Calu3 (cell line): Measurements from ENCODE around the gene TLN1. TPM values are rescaled to one million over a fixed set of nuclear protein-coding genes. Genes with fewer than 3 reads are reported as not detected.
A peak's percentile ranks its signal among the peaks of the same experiment; 100 is the strongest.

Experiments
- BruUV-seq: library from RNA; stranded (reverse); fragments of 400-500 nt; replicated peaks from 2 replicates; lab custom pipeline; 2021; lab: Mats Ljungman, UMichigan
- CTCF ChIA-PET: fragments of 300-600 bp; sonication (Branson Sonifier 250); formaldehyde crosslinking; loops from one replicate; lab custom pipeline; 2022; ENCODE audit warnings: antibody characterized with exemption; lab: Charles Lee
- DNase-seq: peaks from one replicate; pipeline ENCODE4 v3.0.0; 2022
- H3K27ac Mint-ChIP-seq: one replicate; pipeline ENCODE4 v1.8.0; 2022; ENCODE audit warnings: mixed read lengths; ENCODE audit not compliant: unreplicated experiment
- H3K27me3 Mint-ChIP-seq: one replicate; pipeline ENCODE4 v1.8.0; 2022; ENCODE audit warnings: mixed read lengths; ENCODE audit not compliant: unreplicated experiment
- H3K36me3 Mint-ChIP-seq: one replicate; pipeline ENCODE4 v1.8.0; 2022; ENCODE audit warnings: mild to moderate bottlenecking, moderate library complexity, mixed read lengths; ENCODE audit not compliant: insufficient read depth, unreplicated experiment
- H3K4me1 Mint-ChIP-seq: one replicate; pipeline ENCODE4 v1.8.0; 2022; ENCODE audit warnings: mild to moderate bottlenecking, low read depth, mixed read lengths; ENCODE audit not compliant: unreplicated experiment
- H3K4me3 Mint-ChIP-seq: one replicate; pipeline ENCODE4 v1.8.0; 2022; ENCODE audit warnings: mild to moderate bottlenecking, low read depth, moderate library complexity, mixed read lengths; ENCODE audit not compliant: unreplicated experiment
- H3K9me3 Mint-ChIP-seq: one replicate; pipeline ENCODE4 v1.8.0; 2022; ENCODE audit warnings: low read depth, mixed read lengths; ENCODE audit not compliant: unreplicated experiment
- CTCF ChIP-seq: fragments of 200-600 bp; IDR thresholded peaks from one replicate; pipeline ENCODE4 v1.8.0; 2022; ENCODE audit warnings: antibody characterized with exemption; ENCODE audit not compliant: unreplicated experiment
- intact Hi-C: fragments of 100-400 bp; cut with micrococcal nuclease; formaldehyde crosslinking; loops from one replicate; pipeline ENCODE4 v1.10.0; 2022; ENCODE audit not compliant: unreplicated experiment
- total RNA-seq: library from RNA; stranded (reverse); gene quantifications from 2 replicates; pipeline ENCODE4 v1.2.3, GENCODE V29; 2022

TLN1 gene
- total RNA-seq, 1 experiment from 2014 or later = 98.7 TPM

GRCh38 chr9:35729700-35730485 is 2.1 kb downstream of the TLN1 start:
- DNase-seq = peak; percentile 19
- Mint-ChIP-seq H3K27ac (no peak overlapping the region), H3K4me1 (no peaks in the 10 kb centered on the region), H3K27me3 (no peaks in the 10 kb centered on the region), H3K9me3 (no peaks in the 10 kb centered on the region), H3K4me3 (no peak overlapping the region), H3K36me3 (peaks cover 35% of the 10 kb centered on the region)
- CTCF ChIA-PET = interaction anchor here (0.8 kb wide), 1 partner anchor 19 kb away, joined by 3 read pairs; the partner anchor contains the start of genes GBA2 and RGP1
- TSS peak; percentile 57 for BruUV-seq
- intact Hi-C loops = loop anchor here (10.0 kb wide), 2 partner anchors 65 to 85 kb away; partner anchors contain the start of genes ARHGEF39, HINT2 and SPAG8
- peak; percentile 24 for TF ChIP-seq CTCF

DNA sequence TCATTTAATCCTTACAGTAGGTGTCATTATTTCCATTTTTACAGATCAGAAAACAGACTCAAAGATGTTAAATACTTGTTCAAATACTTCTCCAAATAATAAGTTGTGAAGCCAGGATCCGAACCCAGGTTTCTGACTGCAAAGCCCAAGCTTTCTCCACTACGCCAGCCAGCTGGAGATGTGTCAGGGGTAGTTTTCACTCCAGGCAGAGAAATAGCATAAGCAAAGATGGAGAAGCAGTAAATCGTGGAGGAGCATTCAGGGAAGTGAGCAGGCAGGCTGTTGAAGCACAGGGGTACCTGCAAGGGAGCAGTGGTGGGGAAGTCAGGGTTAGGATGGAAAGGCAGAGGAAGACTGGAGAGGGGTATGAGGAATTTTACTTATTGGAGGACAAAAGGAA is 2.9 kb downstream of the TLN1 start:
- no peak for TF ChIP-seq CTCF
- Mint-ChIP-seq H3K4me1 (no peaks in the 10 kb centered on the region), H3K4me3 (no peak overlapping the region), H3K27me3 (no peaks in the 10 kb centered on the region), H3K36me3 (peaks cover 39% of the 10 kb centered on the region), H3K27ac (no peak overlapping the region), H3K9me3 (no peaks in the 10 kb centered on the region)
- intact Hi-C loops = no loop called here
- DNase-seq = no peak
- BruUV-seq = no TSS peak
- CTCF ChIA-PET = no interaction called here

- no peak for DNase-seq
- no peak overlapping the region for H3K4me3 Mint-ChIP-seq
- no peak overlapping the region for H3K27ac Mint-ChIP-seq
- H3K36me3 Mint-ChIP-seq = peaks cover 37% of the 10 kb centered on the region
- CTCF ChIA-PET = interaction anchor here (0.6 to 1.0 kb wide), 2 partner anchors 31 to 32 kb away, joined by 3 to 5 read pairs; no protein-coding TSS in a partner anchor
- TF ChIP-seq CTCF = no peak
- H3K27me3 Mint-ChIP-seq = no peaks in the 10 kb centered on the region
- no peaks in the 10 kb centered on the region for H3K9me3 Mint-ChIP-seq
- BruUV-seq = no TSS peak
- H3K4me1 Mint-ChIP-seq = no peaks in the 10 kb centered on the region
- intact Hi-C loops = no loop called here
Measured at GRCh38 chr9:35728041-35728971, 3.7 kb downstream of the TLN1 start.

DNA sequence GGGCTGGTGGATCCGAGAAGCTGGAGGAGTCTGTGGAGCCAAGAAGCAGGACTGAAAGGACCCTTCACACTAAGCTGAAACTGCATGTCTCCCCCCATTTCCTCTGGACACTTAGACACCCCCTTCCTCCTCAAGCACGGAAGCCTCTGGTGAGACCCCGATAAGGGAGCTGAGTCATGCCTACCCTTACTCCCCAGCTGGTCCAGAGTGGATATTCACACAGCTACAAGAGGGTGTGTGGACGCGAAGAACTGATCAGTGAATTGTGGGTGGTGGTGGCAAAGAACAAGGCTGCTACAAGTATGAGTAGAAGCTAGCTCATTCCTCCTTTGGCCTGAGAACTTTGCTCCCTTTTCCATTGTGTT is 4.3 kb downstream of the TLN1 start:
- BruUV-seq = no TSS peak
- no peak for DNase-seq

More for the DNA sequence above, 4.3 kb downstream of the TLN1 start:
- no peak for TF ChIP-seq CTCF
- H3K4me1 Mint-ChIP-seq = no peaks in the 10 kb centered on the region
- CTCF ChIA-PET = interaction anchor here (1.0 kb wide), 1 partner anchor 31 kb away, joined by 3 read pairs; no protein-coding TSS in a partner anchor
- no peak overlapping the region for H3K27ac Mint-ChIP-seq
- intact Hi-C loops = no loop called here
- H3K36me3 Mint-ChIP-seq = peaks cover 30% of the 10 kb centered on the region
- no peak overlapping the region for H3K4me3 Mint-ChIP-seq
- no peaks in the 10 kb centered on the region for H3K9me3 Mint-ChIP-seq
- H3K27me3 Mint-ChIP-seq = no peaks in the 10 kb centered on the region
